Activated CD8-positive, alpha-beta T cell treated with anti-CD3 and anti-CD28 coated beads for 36 hours (primary cell): ENCODE data around the gene SNX25. TPM values are rescaled to one million over a fixed set of nuclear protein-coding genes. Genes with fewer than 3 reads are reported as not detected.

Source experiments
- ATAC-seq: fragments of 200-7000 bp; cut with Tn5 transposase; one replicate; pipeline ENCODE4 v1.10.0; 2021; ENCODE audit warnings: mild to moderate bottlenecking, moderate library complexity
- CTCF ChIA-PET: fragments of 350-600 bp; sonication (Branson Sonifier 250); formaldehyde crosslinking; loops from one replicate; lab custom pipeline; 2021; ENCODE audit warnings: antibody characterized with exemption; lab: Charles Lee
- POLR2A ChIA-PET: fragments of 350-600 bp; sonication (Branson Sonifier 250); formaldehyde crosslinking; loops from one replicate; lab custom pipeline; 2021; ENCODE audit warnings: antibody characterized with exemption; lab: Charles Lee
- DNase-seq: peaks from one replicate; pipeline ENCODE4 v3.0.0-alpha.2; 2020
- H3K27ac Mint-ChIP-seq: one replicate; pipeline ENCODE4 v1.8.0; 2021; ENCODE audit warnings: mild to moderate bottlenecking, mixed read lengths
- H3K27me3 Mint-ChIP-seq: one replicate; pipeline ENCODE4 v1.8.0; 2021; ENCODE audit warnings: mixed read lengths
- H3K36me3 Mint-ChIP-seq: one replicate; pipeline ENCODE4 v1.8.0; 2021; ENCODE audit warnings: low read depth, mixed read lengths
- H3K4me1 Mint-ChIP-seq: one replicate; pipeline ENCODE4 v1.8.0; 2021; ENCODE audit warnings: low read depth, mixed read lengths
- H3K4me3 Mint-ChIP-seq: one replicate; pipeline ENCODE4 v1.8.0; 2021; ENCODE audit warnings: mild to moderate bottlenecking, moderate library complexity, mixed read lengths
- H3K9me3 Mint-ChIP-seq: one replicate; pipeline ENCODE4 v1.8.0; 2021; ENCODE audit warnings: mixed read lengths
- intact Hi-C: fragments of 100-400 bp; cut with micrococcal nuclease; formaldehyde crosslinking; loops from one replicate; pipeline ENCODE4 v1.10.0; 2022
- total RNA-seq, 2 experiments: library from RNA; stranded (reverse); gene quantifications; one replicate each; pipeline ENCODE4 v1.2.3, GENCODE V29; 2021
- TF ChIP-seq, protein P1 (sequence below): fragments of 200-600 bp; IDR thresholded peaks from one replicate; pipeline ENCODE4 v1.8.0; 2022; ENCODE audit warnings: antibody characterized with exemption, mild to moderate bottlenecking

SNX25 gene
- total RNA-seq, 2 experiments from 2014 or later, result 24.0 to 24.3 TPM

GRCh38 chr4:185242749-185243533 lies 33.5 kb downstream of the SNX25 start:
- POLR2A ChIA-PET, result interaction anchor here (0.6 to 1.1 kb wide), 3 partner anchors 10 to 183 kb away, joined by 3 to 4 read pairs (median 3); partner anchors contain the start of gene ANKRD37
- H3K9me3 Mint-ChIP-seq, result peaks cover 1% of the 10 kb centered on the region
- CTCF ChIA-PET, result interaction anchor here (1.1 kb wide), 1 partner anchor 15 kb away, joined by 4 read pairs; no protein-coding TSS in a partner anchor
- H3K36me3 Mint-ChIP-seq, result peaks cover 17% of the 10 kb centered on the region
- intact Hi-C loops, result no loop called here
- H3K27me3 Mint-ChIP-seq, result no peaks in the 10 kb centered on the region
- ATAC-seq, result no peak
- no peak for DNase-seq
- no peak overlapping the region for H3K4me3 Mint-ChIP-seq
- H3K27ac Mint-ChIP-seq, result no peak overlapping the region
- TF ChIP-seq, protein P1, sequence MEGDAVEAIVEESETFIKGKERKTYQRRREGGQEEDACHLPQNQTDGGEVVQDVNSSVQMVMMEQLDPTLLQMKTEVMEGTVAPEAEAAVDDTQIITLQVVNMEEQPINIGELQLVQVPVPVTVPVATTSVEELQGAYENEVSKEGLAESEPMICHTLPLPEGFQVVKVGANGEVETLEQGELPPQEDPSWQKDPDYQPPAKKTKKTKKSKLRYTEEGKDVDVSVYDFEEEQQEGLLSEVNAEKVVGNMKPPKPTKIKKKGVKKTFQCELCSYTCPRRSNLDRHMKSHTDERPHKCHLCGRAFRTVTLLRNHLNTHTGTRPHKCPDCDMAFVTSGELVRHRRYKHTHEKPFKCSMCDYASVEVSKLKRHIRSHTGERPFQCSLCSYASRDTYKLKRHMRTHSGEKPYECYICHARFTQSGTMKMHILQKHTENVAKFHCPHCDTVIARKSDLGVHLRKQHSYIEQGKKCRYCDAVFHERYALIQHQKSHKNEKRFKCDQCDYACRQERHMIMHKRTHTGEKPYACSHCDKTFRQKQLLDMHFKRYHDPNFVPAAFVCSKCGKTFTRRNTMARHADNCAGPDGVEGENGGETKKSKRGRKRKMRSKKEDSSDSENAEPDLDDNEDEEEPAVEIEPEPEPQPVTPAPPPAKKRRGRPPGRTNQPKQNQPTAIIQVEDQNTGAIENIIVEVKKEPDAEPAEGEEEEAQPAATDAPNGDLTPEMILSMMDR, result no peak
- peaks cover 32% of the 10 kb centered on the region for H3K4me1 Mint-ChIP-seq

- Mint-ChIP-seq H3K9me3 (no peaks in the 10 kb centered on the region), H3K27ac (no peak overlapping the region), H3K4me3 (no peak overlapping the region), H3K27me3 (no peaks in the 10 kb centered on the region), H3K36me3 (peaks cover 14% of the 10 kb centered on the region), H3K4me1 (peaks cover 27% of the 10 kb centered on the region)
- TF ChIP-seq, protein P1, result no peak
- ChIA-PET POLR2A (interaction anchor here (0.6 kb wide), 1 partner anchor 62 kb away, joined by 3 read pairs; no protein-coding TSS in a partner anchor), CTCF (no interaction called here)
- DNase-seq, result no peak
- intact Hi-C loops, result no loop called here
- ATAC-seq, result no peak
These were observed 34.5 kb downstream of the SNX25 start for GRCh38 chr4:185243879-185244278.

- DNase-seq (no peak), ATAC-seq (no peak)
- Mint-ChIP-seq H3K4me1 (peaks cover 28% of the 10 kb centered on the region), H3K36me3 (peaks cover 16% of the 10 kb centered on the region), H3K27ac (no peak overlapping the region), H3K9me3 (no peaks in the 10 kb centered on the region), H3K27me3 (no peaks in the 10 kb centered on the region), H3K4me3 (no peak overlapping the region)
- CTCF ChIA-PET, result no interaction called here
- TF ChIP-seq, protein P1, result no peak
- POLR2A ChIA-PET, result no interaction called here
- intact Hi-C loops, result no loop called here
These were observed 35.4 kb downstream of the SNX25 start for GRCh38 chr4:185244763-185245162.

DNA sequence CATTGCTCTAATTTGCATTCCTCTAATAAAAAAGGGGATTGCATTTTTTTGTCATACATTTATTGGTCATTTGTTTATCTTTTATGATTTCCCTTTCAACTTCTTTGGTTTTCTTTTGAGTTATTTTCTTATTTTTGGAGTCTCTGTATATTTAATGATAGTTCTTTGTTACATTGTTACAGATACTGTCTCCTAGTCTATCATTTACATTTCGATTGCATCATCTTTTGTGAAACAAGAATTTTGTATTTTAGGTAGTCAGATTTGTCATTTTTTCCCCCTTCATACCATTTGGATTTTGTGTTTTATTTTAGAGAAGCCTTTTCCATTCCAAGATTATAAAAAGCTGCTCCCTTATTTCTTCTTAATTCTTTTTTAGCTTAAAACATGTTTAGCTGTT lies 37.1 kb downstream of the SNX25 start:
- H3K4me1 Mint-ChIP-seq, result peaks cover 34% of the 10 kb centered on the region
- intact Hi-C loops, result loop anchor here (2.0 kb wide), 1 partner anchor 78 kb away; no protein-coding TSS in a partner anchor
- no peak overlapping the region for H3K4me3 Mint-ChIP-seq
- CTCF ChIA-PET, result interaction anchor here (0.8 kb wide), 1 partner anchor 10 kb away, joined by 3 read pairs; no protein-coding TSS in a partner anchor
- POLR2A ChIA-PET, result no interaction called here
- no peaks in the 10 kb centered on the region for H3K9me3 Mint-ChIP-seq
- no peak for ATAC-seq
- no peaks in the 10 kb centered on the region for H3K27me3 Mint-ChIP-seq
- TF ChIP-seq, protein P1, result no peak
- H3K36me3 Mint-ChIP-seq, result peaks cover 19% of the 10 kb centered on the region
- no peak for DNase-seq
- peak overlapping the region; percentile 39 for H3K27ac Mint-ChIP-seq

GRCh38 chr4:185247151-185247550 lies 37.8 kb downstream of the SNX25 start:
- peak overlapping the region; percentile 76 for H3K27ac Mint-ChIP-seq
- no peak for DNase-seq
- H3K4me1 Mint-ChIP-seq, result peaks cover 41% of the 10 kb centered on the region
- no peaks in the 10 kb centered on the region for H3K27me3 Mint-ChIP-seq
- intact Hi-C loops, result loop anchor here (2.0 kb wide), 1 partner anchor 78 kb away; no protein-coding TSS in a partner anchor
- TF ChIP-seq, protein P1, result no peak
- no peak overlapping the region for H3K4me3 Mint-ChIP-seq
- H3K9me3 Mint-ChIP-seq, result no peaks in the 10 kb centered on the region
- ChIA-PET CTCF (interaction anchor here (0.8 kb wide), 1 partner anchor 10 kb away, joined by 3 read pairs; no protein-coding TSS in a partner anchor), POLR2A (no interaction called here)
- peaks cover 19% of the 10 kb centered on the region for H3K36me3 Mint-ChIP-seq
- ATAC-seq, result no peak
